ENCODE data around the gene MEIOC. TPM values are rescaled to one million over a fixed set of nuclear protein-coding genes. Genes with fewer than 3 reads are reported as not detected.

MEIOC gene
- 0.21 and 0.36 TPM in 2 replicates for polyA plus RNA-seq (2011; rRNA removed)
- polyA minus RNA-seq (2011; rRNA and poly(A)+ RNA removed) = 0.26 and 0.46 TPM in 2 replicates

- peaks cover 18% of the 10 kb centered on the region for H3K9me3 ChIP-seq (ENCODE audit: control insufficient read depth, insufficient read depth, low read length)
- no peak within 1 kb of the TSS for H3K27ac ChIP-seq (ENCODE audit: low read depth, low read length)
- CTCF ChIA-PET = interaction anchor here (0.6 to 2.3 kb wide), 4 partner anchors 16 to 152 kb away, joined by 3 to 6 read pairs (median 4); no protein-coding TSS in a partner anchor
- H3K27me3 ChIP-seq (ENCODE audit: control insufficient read depth, insufficient read depth, low read length) = peaks cover 26% of the 10 kb centered on the region
- H3K4me3 ChIP-seq (ENCODE audit: low read depth, low read length) = peak within 1 kb of the TSS; percentile 13; the same call in 1 of the 2 replicates
- DNase-seq (ENCODE audit: low read depth, low spot score) = no peak
- 0 out of 2 replicates have a peak, but pooled peaks have one; percentile 2 for TF ChIP-seq CTCF (IDR thresholded peaks at IDR 0.05; ENCODE audit: low read depth, low read length)
- POLR2A ChIA-PET = interaction anchor here (0.7 kb wide), 1 partner anchor 1972 kb away, joined by 4 read pairs; no protein-coding TSS in a partner anchor
These were observed at the start of gene MEIOC for GRCh38 chr17:44655983-44656710. Gene MEIOC (plus strand): TSS chr17:44656468. CDS start chr17:44656614, 146 bp downstream.

- no peak for TF ChIP-seq CTCF (IDR thresholded peaks at IDR 0.05; ENCODE audit: low read depth, low read length)
- no peak for DNase-seq (ENCODE audit: low read depth, low spot score)
- no peak overlapping the region for H3K4me3 ChIP-seq (ENCODE audit: low read depth, low read length)
- POLR2A ChIA-PET = no interaction called here
- H3K27me3 ChIP-seq (ENCODE audit: control insufficient read depth, insufficient read depth, low read length) = no peaks in the 10 kb centered on the region
- H3K9me3 ChIP-seq (ENCODE audit: control insufficient read depth, insufficient read depth, low read length) = peaks cover 5% of the 10 kb centered on the region
- no peak overlapping the region for H3K27ac ChIP-seq (ENCODE audit: low read depth, low read length)
- CTCF ChIA-PET = no interaction called here
These were observed 49.6 kb upstream of the MEIOC start for GRCh38 chr17:44606658-44607057.

- no peak overlapping the region for H3K4me3 ChIP-seq (ENCODE audit: low read depth, low read length)
- CTCF ChIA-PET = interaction anchor here (1.1 kb wide), 1 partner anchor 74 kb away, joined by 4 read pairs; no protein-coding TSS in a partner anchor
- H3K9me3 ChIP-seq (ENCODE audit: control insufficient read depth, insufficient read depth, low read length) = peaks cover 5% of the 10 kb centered on the region
- H3K27me3 ChIP-seq (ENCODE audit: control insufficient read depth, insufficient read depth, low read length) = no peaks in the 10 kb centered on the region
- no peak overlapping the region for H3K27ac ChIP-seq (ENCODE audit: low read depth, low read length)
- peak; percentile 37 for DNase-seq (ENCODE audit: low read depth, low spot score)
- POLR2A ChIA-PET = interaction anchor here (0.6 to 1.5 kb wide), 7 partner anchors 21 to 187 kb away, joined by 3 to 11 read pairs (median 5); no protein-coding TSS in a partner anchor
- no peak for TF ChIP-seq CTCF (IDR thresholded peaks at IDR 0.05; ENCODE audit: low read depth, low read length)
These were observed 48.2 kb upstream of the MEIOC start for GRCh38 chr17:44607836-44608690.

GRCh38 chr17:44608727-44609435, 47.4 kb upstream of the MEIOC start:
- no peak overlapping the region for H3K4me3 ChIP-seq (ENCODE audit: low read depth, low read length)
- peaks cover 5% of the 10 kb centered on the region for H3K9me3 ChIP-seq (ENCODE audit: control insufficient read depth, insufficient read depth, low read length)
- ChIA-PET POLR2A (interaction anchor here (0.5 to 1.5 kb wide), 6 partner anchors 22 to 512 kb away, joined by 3 to 11 read pairs (median 6); no protein-coding TSS in a partner anchor), CTCF (interaction anchor here (1.1 kb wide), 1 partner anchor 75 kb away, joined by 4 read pairs; no protein-coding TSS in a partner anchor)
- DNase-seq (ENCODE audit: low read depth, low spot score) = no peak
- no peaks in the 10 kb centered on the region for H3K27me3 ChIP-seq (ENCODE audit: control insufficient read depth, insufficient read depth, low read length)
- no peak for TF ChIP-seq CTCF (IDR thresholded peaks at IDR 0.05; ENCODE audit: low read depth, low read length)
- peak overlapping the region; percentile 52 for H3K27ac ChIP-seq (ENCODE audit: low read depth, low read length)

All from AG04450 (cell line).